GM19351 (cell line): ENCODE measurements around the gene LNPEP.

Experiments
- ATAC-seq: cut with Tn5 transposase; IDR thresholded peaks from one replicate; pipeline ENCODE4 v1.9.1; 2021; ENCODE audit warnings: mild to moderate bottlenecking, moderate library complexity; ENCODE audit not compliant: unreplicated experiment

Gene LNPEP

DNA sequence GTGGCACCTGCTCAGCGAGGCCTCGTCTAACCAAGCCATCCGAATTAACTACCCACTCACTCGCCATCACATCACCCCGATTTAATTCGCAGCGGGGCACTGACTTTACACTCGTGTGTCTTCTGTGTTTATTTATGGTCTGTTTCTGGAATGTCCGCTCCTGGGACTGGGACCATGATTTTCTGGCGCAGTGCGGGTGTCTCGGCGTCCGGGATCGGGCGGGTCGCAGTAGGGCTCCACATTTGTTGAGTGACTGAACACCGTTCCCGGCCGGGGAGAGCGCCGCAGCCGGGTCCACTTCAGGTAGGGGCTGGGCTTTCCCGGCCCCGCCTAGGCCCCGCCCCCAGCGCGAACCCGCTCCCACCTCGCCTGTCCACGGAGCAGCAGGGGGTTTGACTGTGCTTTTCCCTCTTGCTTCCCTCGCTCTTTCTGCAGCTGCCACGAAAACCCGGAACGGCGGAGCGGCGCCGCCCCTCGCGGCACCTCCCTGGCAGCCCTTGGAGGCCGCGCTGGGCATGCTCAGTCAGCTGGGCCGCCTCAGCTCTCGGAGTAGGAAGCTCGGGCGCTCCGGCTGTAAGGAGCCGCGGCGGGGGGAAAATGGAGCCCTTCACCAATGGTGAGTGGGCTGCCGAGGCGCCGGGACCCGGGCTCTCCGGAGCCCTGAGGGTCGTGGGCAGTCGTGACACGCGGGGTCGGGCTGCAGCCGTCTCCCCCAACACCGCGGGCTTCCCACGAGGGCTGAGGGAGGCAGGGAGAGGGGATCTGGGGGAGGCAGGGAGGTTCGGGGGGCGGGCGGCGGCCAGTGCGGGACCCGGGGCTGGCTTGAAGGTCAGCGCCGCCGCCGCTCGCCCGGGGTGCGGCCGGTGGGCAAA is at the start of gene LNPEP:
LNPEP (plus strand) TSS at position 522 of the 872 bp plus-strand sequence; CDS start at position 598, 76 bp downstream.
- ATAC-seq: peak; percentile 48

DNA sequence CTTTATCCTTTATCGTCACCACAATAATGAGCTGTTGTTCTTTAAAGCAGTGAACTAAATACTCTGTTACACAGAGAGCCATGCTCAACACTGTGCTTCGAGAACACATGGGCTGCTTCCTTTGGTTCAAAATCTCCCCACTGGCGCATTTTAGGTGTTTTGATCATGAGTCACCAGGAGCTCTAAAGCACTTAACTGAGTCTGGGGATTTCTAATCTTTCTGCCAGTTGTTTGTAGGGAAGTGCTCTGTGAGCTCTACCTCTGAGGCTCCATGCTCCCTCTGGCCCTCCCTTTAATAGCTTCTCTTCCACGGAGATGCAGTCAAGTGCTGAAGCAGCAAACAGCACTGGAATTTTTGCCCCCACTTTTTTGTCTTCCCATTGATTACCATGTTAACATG is 42.5 kb upstream of the LNPEP start:
- ATAC-seq: no peak

- ATAC-seq: peak; percentile 89
These were observed 39.6 kb upstream of the LNPEP start for GRCh38 chr5:96896276-96896675.

DNA sequence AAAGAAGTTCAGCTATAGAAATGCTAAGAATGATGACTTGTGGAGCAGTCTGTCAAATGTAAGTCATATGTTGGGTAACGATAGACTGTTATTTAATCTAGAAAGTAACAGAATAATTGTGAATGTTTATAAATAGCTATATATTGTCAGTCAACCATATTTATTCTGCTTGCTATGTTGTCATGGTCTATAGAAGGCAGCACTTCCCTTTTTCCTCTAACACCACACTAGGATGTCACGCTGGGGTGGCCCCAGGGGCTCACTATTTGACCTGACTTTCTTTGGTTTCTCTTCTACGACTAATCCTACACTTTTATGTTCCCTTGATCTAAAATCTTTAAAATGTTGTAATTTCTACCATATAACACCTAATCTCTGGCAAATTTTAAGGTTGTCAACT is 39.1 kb upstream of the LNPEP start:
- peak; percentile 95 for ATAC-seq

DNA sequence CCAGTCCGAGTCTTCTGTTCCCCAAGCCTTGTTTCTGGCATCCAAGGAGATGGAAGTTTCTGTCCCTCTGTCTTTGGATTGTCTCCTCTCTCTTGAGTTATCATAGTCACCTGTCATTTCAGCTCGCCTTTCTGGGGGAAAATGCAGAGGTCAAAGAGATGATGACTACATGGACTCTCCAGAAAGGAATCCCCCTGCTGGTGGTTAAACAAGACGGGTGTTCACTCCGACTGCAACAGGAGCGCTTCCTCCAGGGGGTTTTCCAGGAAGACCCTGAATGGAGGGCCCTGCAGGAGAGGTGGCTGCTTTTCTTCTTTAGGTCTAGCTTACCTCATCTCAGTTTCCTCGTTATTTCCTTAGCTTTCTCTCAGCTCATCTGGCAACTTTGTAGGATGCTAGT is 34.5 kb upstream of the LNPEP start:
- ATAC-seq: no peak

- no peak for ATAC-seq
These were observed 34.0 kb upstream of the LNPEP start for GRCh38 chr5:96901841-96902240.

- ATAC-seq: no peak
These were observed 33.0 kb upstream of the LNPEP start for GRCh38 chr5:96902876-96903275.

GRCh38 chr5:96903300-96903699 is 32.6 kb upstream of the LNPEP start:
- ATAC-seq: no peak

GRCh38 chr5:96904054-96904931 is 31.6 kb upstream of the LNPEP start:
- no peak for ATAC-seq

- no peak for ATAC-seq
These were observed 30.0 kb upstream of the LNPEP start for GRCh38 chr5:96905864-96906263.

- ATAC-seq: no peak
These were observed 26.9 kb upstream of the LNPEP start for GRCh38 chr5:96909003-96909402.

GRCh38 chr5:96909435-96909834 is 26.4 kb upstream of the LNPEP start:
- ATAC-seq: no peak

DNA sequence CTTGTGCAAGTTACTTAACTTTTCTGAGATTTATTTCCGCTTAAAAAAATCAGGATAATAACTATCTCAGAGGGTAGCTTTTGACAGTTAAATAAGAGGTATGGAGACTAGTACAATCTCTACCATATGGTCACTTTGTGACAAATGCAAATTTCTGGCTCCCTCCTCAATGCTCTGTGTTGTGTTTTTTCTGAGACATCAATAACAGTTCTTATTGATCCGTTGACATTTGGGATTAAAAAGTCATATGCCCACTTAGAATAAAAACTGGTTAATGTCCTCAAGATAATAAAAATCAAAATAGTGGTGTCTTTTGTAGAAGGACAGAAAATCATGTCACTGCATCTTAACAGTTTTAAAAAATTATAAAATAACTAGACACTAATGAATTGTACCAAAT is 24.7 kb upstream of the LNPEP start:
- no peak for ATAC-seq

DNA sequence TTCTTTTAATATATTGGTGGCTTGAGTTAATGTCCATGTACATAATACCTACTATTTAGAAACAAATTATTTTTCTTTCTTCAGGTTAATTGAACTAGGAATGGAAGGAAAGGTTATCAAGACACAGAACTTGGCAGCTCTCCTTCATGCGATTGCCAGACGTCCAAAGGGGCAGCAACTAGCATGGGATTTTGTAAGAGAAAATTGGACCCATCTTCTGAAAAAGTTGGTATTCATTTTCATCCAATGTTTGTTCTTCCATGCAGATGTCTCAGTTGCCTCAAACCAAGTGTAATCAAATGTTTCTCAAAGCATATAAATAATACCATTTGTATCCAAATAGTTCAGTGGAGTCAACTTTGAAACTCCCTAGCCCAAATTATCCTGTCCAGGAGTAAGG is 22.6 kb upstream of the LNPEP start:
- no peak for ATAC-seq

DNA sequence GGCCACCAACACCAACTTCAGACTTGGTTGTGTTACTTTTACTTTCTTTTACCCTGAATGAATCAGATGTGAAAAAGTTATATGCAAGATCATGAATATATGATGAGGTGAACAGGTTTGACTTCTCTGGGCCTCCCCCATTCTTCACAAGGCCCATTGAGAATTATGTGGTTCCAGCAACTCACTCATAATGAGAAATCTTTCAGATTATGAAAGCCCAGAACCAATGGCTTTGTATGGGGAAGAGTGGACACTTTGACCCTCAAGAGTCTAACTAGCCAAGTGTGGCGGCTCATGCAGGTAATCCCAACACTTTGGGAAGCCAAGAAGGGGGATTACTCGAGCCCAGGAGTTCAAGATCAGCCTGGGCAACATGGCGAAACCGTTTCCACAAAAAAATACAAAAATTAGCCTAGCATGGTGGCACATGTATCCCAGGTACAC is 16.1 kb upstream of the LNPEP start:
- peak; percentile 78 for ATAC-seq

GRCh38 chr5:96920744-96921355 is 15.0 kb upstream of the LNPEP start:
- ATAC-seq: no peak

- no peak for ATAC-seq
These were observed 13.2 kb upstream of the LNPEP start for GRCh38 chr5:96922499-96923244.

DNA sequence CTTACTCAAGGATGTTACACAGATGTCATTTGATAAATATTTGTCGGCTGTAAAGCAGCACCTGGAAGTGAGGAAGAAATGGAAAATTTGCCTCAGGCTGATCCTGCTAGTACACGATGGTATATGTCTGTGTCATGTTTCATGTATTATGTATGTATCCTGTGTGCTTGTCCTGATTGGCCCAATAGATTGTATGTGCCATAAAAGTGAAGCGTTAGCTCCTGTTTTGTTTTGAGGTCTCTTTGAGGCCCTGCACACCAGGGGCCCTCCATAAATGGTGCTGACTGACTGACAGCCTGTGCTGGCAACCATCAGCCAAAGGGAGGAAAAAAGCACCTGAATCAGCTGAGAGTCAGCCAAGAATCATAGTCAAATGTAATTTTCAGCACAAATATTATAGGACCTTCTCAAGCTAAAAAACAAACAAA is 11.8 kb upstream of the LNPEP start:
- no peak for ATAC-seq

DNA sequence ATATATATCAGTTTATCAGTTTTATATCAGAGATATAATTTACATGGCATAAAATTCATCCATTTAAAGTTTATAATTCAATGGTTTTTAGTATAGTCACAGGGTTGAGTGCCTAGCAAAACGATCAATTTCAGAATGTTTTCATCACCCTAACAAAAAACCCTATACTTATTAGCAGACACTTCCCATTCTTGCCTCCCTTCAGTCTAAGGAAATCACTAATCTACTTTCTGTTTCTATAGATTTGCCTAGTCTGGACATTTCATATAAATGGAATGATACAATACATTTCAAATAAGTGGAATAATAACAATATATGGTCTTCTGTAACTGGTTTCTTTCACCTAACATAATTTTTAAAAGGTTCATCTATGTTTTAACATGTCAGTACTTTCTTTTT is 9.6 kb upstream of the LNPEP start:
- no peak for ATAC-seq

- ATAC-seq: no peak
These were observed 8.9 kb upstream of the LNPEP start for GRCh38 chr5:96927008-96927407.
